Mesendoderm (in vitro differentiated cells): ENCODE measurements around the gene C3orf22.
"Not testable (repeated sequence)": the region's sequence is repeated elsewhere in the genome, so short reads cannot be mapped to it uniquely, and the experiment has no call there.

Experiments used
- DNase-seq: peaks from one replicate; pipeline ENCODE4 v3.0.0; 2013
- H2AK5ac ChIP-seq: 2 replicates; pipeline ENCODE4 v1.6.1; 2013; ENCODE audit warnings: low read length, inconsistent platforms
- H2BK120ac ChIP-seq: 2 replicates; pipeline ENCODE4 v1.6.1; 2013; ENCODE audit warnings: low read depth, mild to moderate bottlenecking, low read length, moderate library complexity, mixed read lengths
- H2BK15ac ChIP-seq: replicated peaks from 2 replicates; pipeline ENCODE4 v1.6.1; 2013; ENCODE audit warnings: low read depth, mild to moderate bottlenecking, moderate library complexity
- H2BK5ac ChIP-seq: 2 replicates; pipeline ENCODE4 v1.6.1; 2013; ENCODE audit warnings: low read length, inconsistent platforms
- H3K18ac ChIP-seq: 2 replicates; pipeline ENCODE4 v1.6.1; 2013; ENCODE audit warnings: mild to moderate bottlenecking, low read length, mixed read lengths
- H3K23ac ChIP-seq: one replicate; pipeline ENCODE4 v1.6.1; 2013; ENCODE audit warnings: low read length
- H3K27ac ChIP-seq: 2 replicates; pipeline ENCODE4 v1.5.1; 2013; ENCODE audit warnings: low read depth, mild to moderate bottlenecking, inconsistent platforms, low read length, moderate library complexity
- H3K27me3 ChIP-seq: 2 replicates; pipeline ENCODE4 v1.6.1; 2013; ENCODE audit warnings: low read length, control low read depth, mild to moderate bottlenecking, inconsistent platforms; ENCODE audit not compliant: insufficient read depth, poor library complexity
- H3K36me3 ChIP-seq: 2 replicates; pipeline ENCODE4 v1.6.1; 2013; ENCODE audit warnings: low read length, inconsistent platforms; ENCODE audit not compliant: control insufficient read depth, insufficient read depth
- H3K4ac ChIP-seq: one replicate; pipeline ENCODE4 v1.6.1; 2013; ENCODE audit warnings: low read depth, mild to moderate bottlenecking, low read length, moderate library complexity
- H3K4me1 ChIP-seq: 2 replicates; pipeline ENCODE4 v1.6.1; 2013; ENCODE audit warnings: low read depth, low read length, inconsistent platforms; ENCODE audit not compliant: control insufficient read depth
- H3K4me2 ChIP-seq: 2 replicates; pipeline ENCODE4 v1.6.1; 2013; ENCODE audit warnings: low read length
- H3K4me3 ChIP-seq: 2 replicates; pipeline ENCODE4 v1.5.1; 2013; ENCODE audit warnings: mild to moderate bottlenecking, low read length
- H3K56ac ChIP-seq: one replicate; pipeline ENCODE4 v1.6.1; 2013; ENCODE audit warnings: low read length
- H3K79me1 ChIP-seq: 2 replicates; pipeline ENCODE4 v1.6.1; 2013; ENCODE audit warnings: low read length, inconsistent platforms
- H3K79me2 ChIP-seq: 2 replicates; pipeline ENCODE4 v1.6.1; 2013; ENCODE audit warnings: mild to moderate bottlenecking, low read length; ENCODE audit not compliant: control insufficient read depth, insufficient read depth
- H3K9ac ChIP-seq: 2 replicates; pipeline ENCODE4 v1.6.1; 2013; ENCODE audit warnings: low read length, inconsistent platforms
- H4K5ac ChIP-seq: one replicate; pipeline ENCODE4 v1.6.1; 2013; ENCODE audit warnings: low read length
- H4K8ac ChIP-seq: one replicate; pipeline ENCODE4 v1.6.1; 2013; ENCODE audit warnings: low read depth, mild to moderate bottlenecking, control low read depth, low read length, moderate library complexity
- WGBS: extraction: QIAGEN DNeasy Blood & Tissue Kit; methylation state at CpG from one replicate; pipeline ENCODE4 v1.1.7; 2013; ENCODE audit warnings: low lambda C conversion rate, missing lambda C conversion rate; ENCODE audit not compliant: insufficient coverage; ENCODE audit errors: extremely low coverage; 5-methylcytosine and 5-hydroxymethylcytosine counted together

C3orf22 gene

GRCh38 chr3:126595479-126595878 lies 36.7 kb upstream of the C3orf22 start:
- H3K9ac ChIP-seq, DNase-seq: not testable (repeated sequence)
- no CpG with 5 or more reads among the region's 4 CpGs for WGBS

GRCh38 chr3:126591515-126591914 lies 32.8 kb upstream of the C3orf22 start:
- not testable (repeated sequence) for H4K5ac ChIP-seq, H2BK120ac ChIP-seq, H4K8ac ChIP-seq, H3K18ac ChIP-seq, H2BK15ac ChIP-seq, H3K4me3 ChIP-seq, H3K56ac ChIP-seq, H3K36me3 ChIP-seq, H3K23ac ChIP-seq, H3K4me1 ChIP-seq, H3K79me1 ChIP-seq, H3K27me3 ChIP-seq, H3K4me2 ChIP-seq, H2BK5ac ChIP-seq, H2AK5ac ChIP-seq, H3K79me2 ChIP-seq, H3K27ac ChIP-seq, H3K4ac ChIP-seq, DNase-seq, H3K9ac ChIP-seq
- no CpG with 5 or more reads among the region's 5 CpGs for WGBS

More at GRCh38 chr3:126595479-126595878, 36.7 kb upstream of the C3orf22 start:
- not testable (repeated sequence) for H3K79me1 ChIP-seq, H3K18ac ChIP-seq, H3K4ac ChIP-seq, H3K27ac ChIP-seq, H3K4me1 ChIP-seq, H3K79me2 ChIP-seq, H3K56ac ChIP-seq, H4K5ac ChIP-seq, H3K4me2 ChIP-seq, H4K8ac ChIP-seq, H2BK5ac ChIP-seq, H3K23ac ChIP-seq, H2BK120ac ChIP-seq, H2BK15ac ChIP-seq, H3K4me3 ChIP-seq, H2AK5ac ChIP-seq, H3K36me3 ChIP-seq, H3K27me3 ChIP-seq

- Histone ChIP-seq H3K18ac (no peak overlapping the region), H4K5ac (no peak overlapping the region), H3K4me1 (no peaks in the 10 kb centered on the region), H3K56ac (no peak overlapping the region), H3K9ac (no peak overlapping the region), H3K27me3 (no peaks in the 10 kb centered on the region), H3K79me1 (no peaks in the 10 kb centered on the region), H3K27ac (no peak overlapping the region), H2BK5ac (no peak overlapping the region), H3K23ac (no peak overlapping the region), H3K4me3 (no peak overlapping the region), H2BK120ac (no peak overlapping the region), H3K4ac (no peak overlapping the region), H3K79me2 (no peaks in the 10 kb centered on the region), H2BK15ac (no peak overlapping the region), H3K4me2 (no peak overlapping the region), H2AK5ac (no peak overlapping the region), H4K8ac (no peak overlapping the region), H3K36me3 (no peaks in the 10 kb centered on the region)
- WGBS: no CpG with 5 or more reads among the region's 4 CpGs
- DNase-seq: no peak
Measured at GRCh38 chr3:126582311-126582710, 23.6 kb upstream of the C3orf22 start.

GRCh38 chr3:126581569-126581968 lies 22.8 kb upstream of the C3orf22 start:
- Histone ChIP-seq H2BK120ac (no peak overlapping the region), H3K4me3 (no peak overlapping the region), H3K4me2 (no peak overlapping the region), H3K9ac (no peak overlapping the region), H3K4me1 (no peaks in the 10 kb centered on the region), H3K79me1 (no peaks in the 10 kb centered on the region), H3K23ac (no peak overlapping the region), H2BK5ac (no peak overlapping the region), H4K8ac (no peak overlapping the region), H3K27me3 (no peaks in the 10 kb centered on the region), H3K18ac (no peak overlapping the region), H3K4ac (no peak overlapping the region), H2AK5ac (no peak overlapping the region), H3K56ac (no peak overlapping the region), H3K36me3 (no peaks in the 10 kb centered on the region), H3K27ac (no peak overlapping the region), H2BK15ac (no peak overlapping the region), H4K5ac (no peak overlapping the region), H3K79me2 (no peaks in the 10 kb centered on the region)
- no peak for DNase-seq
- no CpG with 5 or more reads among the region's 2 CpGs for WGBS

- Histone ChIP-seq H3K4me3 (no peak overlapping the region), H3K36me3 (no peaks in the 10 kb centered on the region), H3K4ac (no peak overlapping the region), H3K56ac (no peak overlapping the region), H2BK15ac (no peak overlapping the region), H3K4me1 (no peaks in the 10 kb centered on the region), H3K23ac (no peak overlapping the region), H3K9ac (no peak overlapping the region), H3K27me3 (no peaks in the 10 kb centered on the region), H2BK5ac (no peak overlapping the region), H3K79me2 (no peaks in the 10 kb centered on the region), H3K79me1 (no peaks in the 10 kb centered on the region), H4K5ac (no peak overlapping the region), H3K27ac (no peak overlapping the region), H2AK5ac (no peak overlapping the region), H2BK120ac (no peak overlapping the region), H3K18ac (no peak overlapping the region), H4K8ac (no peak overlapping the region), H3K4me2 (no peak overlapping the region)
- no CpG with 5 or more reads among the region's 5 CpGs for WGBS
- no peak for DNase-seq
Measured at GRCh38 chr3:126580746-126581145, 22.0 kb upstream of the C3orf22 start.

GRCh38 chr3:126578702-126579101 lies 20.0 kb upstream of the C3orf22 start:
- H3K23ac ChIP-seq: no peak overlapping the region
- no peak overlapping the region for H3K18ac ChIP-seq
- H3K27ac ChIP-seq: no peak overlapping the region
- H3K9ac ChIP-seq: no peak overlapping the region
- no CpG with 5 or more reads among the region's 7 CpGs for WGBS
- H2BK15ac ChIP-seq: no peak overlapping the region
- no peak overlapping the region for H2AK5ac ChIP-seq
- no peaks in the 10 kb centered on the region for H3K27me3 ChIP-seq
- no peak for DNase-seq
- no peak overlapping the region for H2BK120ac ChIP-seq
- no peak overlapping the region for H3K56ac ChIP-seq
- no peak overlapping the region for H4K8ac ChIP-seq
- H3K79me1 ChIP-seq: no peaks in the 10 kb centered on the region
- H2BK5ac ChIP-seq: no peak overlapping the region
- H3K4ac ChIP-seq: no peak overlapping the region
- H3K79me2 ChIP-seq: no peaks in the 10 kb centered on the region
- H4K5ac ChIP-seq: no peak overlapping the region
- no peak overlapping the region for H3K4me2 ChIP-seq
- H3K4me1 ChIP-seq: no peaks in the 10 kb centered on the region
- H3K36me3 ChIP-seq: no peaks in the 10 kb centered on the region
- H3K4me3 ChIP-seq: no peak overlapping the region
